Erythroblast (primary cell): ENCODE results near the gene CCER1.

ENCODE experiments used
- DNase-seq, 2 experiments: peaks; one replicate each; lab custom pipeline; 2025; lab: John Stamatoyannopoulos, UW
- GATA1 ChIP-seq: IDR thresholded peaks from 2 replicates; pipeline ENCODE4 v1.6.1; 2011; ENCODE audit warnings: low read depth, mild to moderate bottlenecking, control low read depth, low read length, moderate library complexity
- POLR2A ChIP-seq: IDR thresholded peaks from 2 replicates; pipeline ENCODE4 v1.6.1; 2011; ENCODE audit warnings: mild to moderate bottlenecking, low read length

Gene CCER1

DNA sequence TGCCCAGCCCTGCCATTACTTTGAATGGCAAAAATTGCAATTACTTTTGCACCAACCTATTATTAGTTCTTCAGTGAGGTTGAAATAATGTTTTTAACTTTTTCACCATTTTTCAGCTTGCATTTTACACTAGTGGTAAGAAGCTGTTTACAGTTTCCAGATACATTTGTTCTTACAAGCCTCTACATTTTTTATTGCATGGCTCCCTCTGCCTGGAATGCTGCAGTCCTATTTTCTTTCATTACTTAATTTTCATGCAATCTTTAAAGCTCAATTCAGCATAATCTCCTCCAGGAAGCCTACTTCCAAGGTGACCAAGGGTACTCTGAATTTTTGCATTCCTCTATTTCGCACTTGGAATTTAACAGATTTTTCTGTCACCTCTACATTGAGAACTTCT, 33.4 kb downstream of the CCER1 start:
- no peak for DNase-seq
- TF ChIP-seq POLR2A (no peak), GATA1 (no peak)

DNA sequence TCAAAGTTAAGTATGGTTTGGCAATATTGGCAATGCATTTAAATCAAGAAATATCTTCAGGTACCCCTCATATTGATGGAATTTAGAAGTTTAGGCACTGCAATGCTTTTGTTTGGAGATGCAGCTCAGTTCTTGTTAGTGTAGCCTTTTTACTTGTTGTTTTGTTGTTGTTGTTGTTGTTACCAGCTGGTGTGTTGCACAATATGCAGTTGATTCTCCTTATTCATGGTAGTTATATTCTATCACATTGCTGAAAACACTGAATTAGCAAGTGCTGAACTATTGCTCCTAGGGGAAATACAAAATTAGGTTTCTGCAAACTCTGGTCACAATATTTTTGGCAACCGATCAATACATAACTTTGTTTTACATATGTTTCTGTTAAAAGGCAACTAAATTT, 34.8 kb downstream of the CCER1 start:
- TF ChIP-seq GATA1 (no peak), POLR2A (no peak)
- no peak for DNase-seq

GRCh38 chr12:90917431-90917830, 37.5 kb downstream of the CCER1 start:
- TF ChIP-seq POLR2A (no peak), GATA1 (no peak)
- no peak for DNase-seq

DNA sequence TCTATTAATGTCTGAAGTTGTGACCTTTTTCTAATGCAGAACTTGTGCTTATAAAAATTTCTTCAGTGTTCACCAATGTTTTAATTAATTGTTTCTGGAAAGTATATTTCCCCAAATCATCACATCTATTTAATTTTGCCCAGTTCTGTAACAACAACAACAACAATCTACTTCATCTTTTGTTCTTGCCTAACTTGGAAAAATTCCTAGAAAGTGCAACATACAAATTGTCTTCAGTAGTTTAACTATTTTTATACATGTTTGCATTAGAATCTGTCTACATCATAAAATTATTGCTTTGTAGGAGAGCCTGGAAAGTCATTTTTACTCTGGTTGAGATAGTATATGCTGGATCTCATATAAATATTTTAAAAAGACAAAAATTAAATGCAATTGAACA, 38.5 kb downstream of the CCER1 start:
- no peak for DNase-seq
- TF ChIP-seq GATA1 (no peak), POLR2A (no peak)

GRCh38 chr12:90915353-90915752, 39.6 kb downstream of the CCER1 start:
- no peak for TF ChIP-seq GATA1
- DNase-seq, result no peak

- TF ChIP-seq POLR2A (no peak), GATA1 (no peak)
- DNase-seq, result no peak
Measured at GRCh38 chr12:90910958-90911357, 44.0 kb downstream of the CCER1 start.

GRCh38 chr12:90909069-90909770, 45.8 kb downstream of the CCER1 start:
- DNase-seq, result peak in 1 of 2 experiments; percentile 17
- TF ChIP-seq POLR2A (no peak), GATA1 (no peak)

GRCh38 chr12:90908465-90908864, 46.5 kb downstream of the CCER1 start:
- TF ChIP-seq POLR2A (no peak), GATA1 (no peak)
- no peak for DNase-seq

DNA sequence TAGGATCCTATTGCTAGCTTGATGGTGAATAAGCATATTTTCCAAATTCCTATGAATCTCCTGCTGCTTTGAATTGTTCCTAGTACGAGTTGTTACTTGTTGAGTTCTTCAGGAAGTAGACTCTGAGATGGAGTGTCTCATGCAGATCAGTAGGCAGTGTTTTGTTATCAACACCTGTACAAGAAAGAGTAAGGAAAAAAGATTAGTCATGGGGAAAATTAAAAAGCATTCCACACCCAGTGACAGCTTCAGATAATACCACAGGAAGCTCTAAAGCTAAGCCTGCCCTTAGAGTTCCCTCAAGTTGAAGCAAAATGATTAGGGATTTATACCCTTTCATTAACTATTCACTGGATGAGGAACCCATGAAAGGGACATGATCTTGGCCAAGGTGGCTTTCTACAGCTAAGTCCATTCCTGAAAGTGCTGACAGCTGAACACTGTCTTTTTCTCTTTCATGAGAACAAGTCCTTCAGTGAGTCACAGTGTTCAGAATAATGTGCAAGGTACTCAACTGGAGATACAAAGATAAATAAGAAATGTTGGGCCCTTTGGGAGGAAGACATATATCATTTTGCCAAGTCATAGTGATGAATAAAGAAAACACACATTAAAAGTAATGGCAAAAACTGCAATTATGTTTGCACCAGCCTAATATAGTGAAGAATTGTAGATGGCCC, 49.1 kb downstream of the CCER1 start:
- DNase-seq, result no peak
- TF ChIP-seq GATA1, result no peak
- no peak for TF ChIP-seq POLR2A

- no peak for TF ChIP-seq POLR2A
- TF ChIP-seq GATA1, result no peak
- no peak for DNase-seq
Measured at GRCh38 chr12:90902596-90902995, 52.4 kb downstream of the CCER1 start.
